Natural killer cell (primary cell): ENCODE results near the gene KPNA3. TPM values are rescaled to one million over a fixed set of nuclear protein-coding genes. Genes with fewer than 3 reads are reported as not detected.

ENCODE experiments used
- ATAC-seq, 3 donors: fragments of 150-1000 bp in 2 of 3; fragments of 200-7000 bp in 1 of 3; cut with Tn5 transposase; 1 replicate in 1 of 3; 2 replicates in 2 of 3; pipeline ENCODE4 v1.10.0; 2021; ENCODE audit warnings: mild to moderate bottlenecking in 2 of 3, moderate library complexity in 2 of 3
- DNase-seq, 2 donors: peaks; one replicate each; pipeline versions ENCODE4 v3.0.0 to v3.0.0-alpha.2; 2013 to 2021; ENCODE audit warnings: mixed read lengths in 1 of 2
- H3K27ac ChIP-seq: one replicate; pipeline ENCODE4 v1.5.1; 2013; ENCODE audit warnings: mild to moderate bottlenecking, low read length
- H3K27me3 ChIP-seq: one replicate; pipeline ENCODE4 v1.6.1; 2013; ENCODE audit warnings: low read length; ENCODE audit not compliant: control insufficient read depth, insufficient read depth
- H3K36me3 ChIP-seq: one replicate; pipeline ENCODE4 v1.6.1; 2013; ENCODE audit warnings: low read length; ENCODE audit not compliant: control insufficient read depth, insufficient read depth
- H3K4me1 ChIP-seq: one replicate; pipeline ENCODE4 v1.6.1; 2013; ENCODE audit warnings: low read length; ENCODE audit not compliant: control insufficient read depth, insufficient read depth
- H3K4me3 ChIP-seq: one replicate; pipeline ENCODE4 v1.5.1; 2013; ENCODE audit warnings: low read length
- H3K9me3 ChIP-seq: one replicate; pipeline ENCODE4 v1.6.1; 2013; ENCODE audit warnings: low read length; ENCODE audit not compliant: control insufficient read depth, insufficient read depth
- H3K27ac Mint-ChIP-seq, 2 donors: one replicate each; pipeline ENCODE4 v1.8.0; 2022; ENCODE audit warnings: mild to moderate bottlenecking in 2 of 2, mixed read lengths in 2 of 2, moderate library complexity in 1 of 2
- H3K27me3 Mint-ChIP-seq, 2 donors: one replicate each; pipeline ENCODE4 v1.8.0; 2022; ENCODE audit warnings: low read depth in 2 of 2, mixed read lengths in 2 of 2
- H3K36me3 Mint-ChIP-seq: one replicate; pipeline ENCODE4 v1.8.0; 2022; ENCODE audit warnings: mixed read lengths
- H3K4me1 Mint-ChIP-seq, 2 donors: one replicate each; pipeline ENCODE4 v1.8.0; 2022; ENCODE audit warnings: mixed read lengths in 2 of 2
- H3K4me3 Mint-ChIP-seq: one replicate; pipeline ENCODE4 v1.8.0; 2022; ENCODE audit warnings: mild to moderate bottlenecking, moderate library complexity, mixed read lengths
- H3K9me3 Mint-ChIP-seq, 2 donors: one replicate each; pipeline ENCODE4 v1.8.0; 2022; ENCODE audit warnings: mixed read lengths in 2 of 2
- CTCF ChIP-seq: fragments of 200-600 bp; IDR thresholded peaks from one replicate; pipeline ENCODE4 v1.8.0; 2022; ENCODE audit warnings: antibody characterized with exemption
- WGBS: methylation state at CpG from one replicate; pipeline ENCODE4 v1.1.7; 2013; ENCODE audit warnings: missing lambda C conversion rate; ENCODE audit not compliant: insufficient coverage; 5-methylcytosine and 5-hydroxymethylcytosine counted together
- intact Hi-C: fragments of 100-400 bp; cut with micrococcal nuclease; formaldehyde crosslinking; loops from one replicate; pipeline ENCODE4 v1.14.2; 2022
- total RNA-seq, 4 donors: library from RNA; stranded (reverse); fragments of 120-200 nt in 1 of 4; gene quantifications; one replicate each; pipeline versions ENCODE4 v1.2.3 to v1.2.4, GENCODE V29; 2013 to 2022

Gene KPNA3
- total RNA-seq, 3 donors from 2014 or later (not counting 1 experiment from before 2014, with no cell fraction given): 27.8 to 35.5 (median 29.8) TPM

GRCh38 chr13:49811527-49811908 is 19.0 kb upstream of the KPNA3 start:
- H3K36me3 Mint-ChIP-seq: no peaks in the 10 kb centered on the region
- no peak overlapping the region for H3K4me3 Mint-ChIP-seq
- H3K4me1 ChIP-seq: no peaks in the 10 kb centered on the region
- no peaks in the 10 kb centered on the region for H3K4me1 Mint-ChIP-seq
- no peak overlapping the region for H3K27ac Mint-ChIP-seq
- no peak for TF ChIP-seq CTCF
- ATAC-seq: no peak
- H3K27me3 ChIP-seq: peaks cover 2% of the 10 kb centered on the region
- DNase-seq: no peak
- H3K27me3 Mint-ChIP-seq: peaks cover 27% of the 10 kb centered on the region in 2 donors
- no peaks in the 10 kb centered on the region for H3K36me3 ChIP-seq
- H3K27ac ChIP-seq: no peak overlapping the region
- 100% methylated on average over 4 of the region's 4 CpGs for WGBS
- H3K4me3 ChIP-seq: no peak overlapping the region
- H3K9me3 ChIP-seq: no peaks in the 10 kb centered on the region
- intact Hi-C loops: no loop called here
- no peaks in the 10 kb centered on the region for H3K9me3 Mint-ChIP-seq

GRCh38 chr13:49810567-49811526 is 18.4 kb upstream of the KPNA3 start:
- no peaks in the 10 kb centered on the region for H3K9me3 Mint-ChIP-seq
- H3K27ac ChIP-seq: no peak overlapping the region
- H3K36me3 ChIP-seq: no peaks in the 10 kb centered on the region
- H3K27ac Mint-ChIP-seq: no peak overlapping the region
- intact Hi-C loops: no loop called here
- H3K4me3 Mint-ChIP-seq: no peak overlapping the region
- H3K36me3 Mint-ChIP-seq: no peaks in the 10 kb centered on the region
- DNase-seq (no peak), ATAC-seq (no peak)
- H3K4me1 Mint-ChIP-seq: no peaks in the 10 kb centered on the region
- 89% methylated on average over 6 of the region's 6 CpGs for WGBS
- H3K27me3 ChIP-seq: peaks cover 2% of the 10 kb centered on the region
- no peaks in the 10 kb centered on the region for H3K4me1 ChIP-seq
- H3K4me3 ChIP-seq: no peak overlapping the region
- peaks cover 29% of the 10 kb centered on the region in 2 donors for H3K27me3 Mint-ChIP-seq
- TF ChIP-seq CTCF: no peak
- H3K9me3 ChIP-seq: no peaks in the 10 kb centered on the region

GRCh38 chr13:49807681-49808080 is 15.2 kb upstream of the KPNA3 start:
- Histone ChIP-seq H3K4me3 (no peak overlapping the region), H3K9me3 (no peaks in the 10 kb centered on the region), H3K4me1 (no peaks in the 10 kb centered on the region), H3K27ac (no peak overlapping the region), H3K36me3 (no peaks in the 10 kb centered on the region), H3K27me3 (peaks cover 2% of the 10 kb centered on the region)
- H3K27ac Mint-ChIP-seq: no peak overlapping the region
- intact Hi-C loops: no loop called here
- peaks cover 27 to 32% of the 10 kb centered on the region in 2 donors for H3K27me3 Mint-ChIP-seq
- DNase-seq: no peak
- no peak for TF ChIP-seq CTCF
- H3K4me3 Mint-ChIP-seq: no peak overlapping the region
- no peaks in the 10 kb centered on the region for H3K4me1 Mint-ChIP-seq
- WGBS: 93% methylated on average over 5 of the region's 6 CpGs
- H3K36me3 Mint-ChIP-seq: no peaks in the 10 kb centered on the region
- no peak for ATAC-seq
- H3K9me3 Mint-ChIP-seq: no peaks in the 10 kb centered on the region
